Tibial nerve (tissue), 3 donors: ENCODE results near the gene PCDHB7.
"Not testable (repeated sequence)": the region's sequence is repeated elsewhere in the genome, so short reads cannot be mapped to it uniquely, and the experiment has no call there.

Source experiments
- POLR2A ChIP-seq, 2 donors: fragments of 450-650 bp; IDR thresholded peaks; one replicate each; pipeline ENCODE4 v1.6.1; 2017; ENCODE audit warnings: antibody characterized with exemption in 2 of 2, mild to moderate bottlenecking in 2 of 2, moderate library complexity in 2 of 2
- TF ChIP-seq, protein P1 (sequence below), 5 experiments: fragments of 200-600 bp in 3 of 5; fragments of 450-650 bp in 2 of 5; sonication (generic) in 3 of 5; IDR thresholded peaks; one replicate each; pipeline ENCODE4 v1.5.1; 2016 to 2019; ENCODE audit warnings: antibody characterized with exemption in 5 of 5, mild to moderate bottlenecking in 3 of 5, moderate library complexity in 2 of 5

DNA sequence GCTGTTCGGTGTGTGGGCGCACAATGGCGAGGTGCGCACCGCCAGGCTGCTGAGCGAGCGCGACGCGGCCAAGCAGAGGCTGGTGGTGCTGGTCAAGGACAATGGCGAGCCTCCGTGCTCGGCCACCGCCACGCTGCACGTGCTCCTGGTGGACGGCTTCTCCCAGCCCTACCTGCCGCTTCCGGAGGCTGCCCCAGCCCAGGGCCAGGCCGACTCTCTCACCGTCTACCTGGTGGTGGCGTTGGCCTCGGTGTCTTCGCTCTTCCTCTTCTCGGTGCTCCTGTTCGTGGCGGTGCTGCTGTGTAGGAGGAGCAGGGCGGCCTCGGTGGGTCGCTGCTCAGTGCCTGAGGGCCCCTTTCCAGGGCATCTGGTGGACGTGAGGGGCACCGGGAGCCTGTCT is 7.4 kb downstream of the PCDHB7 start:
- TF ChIP-seq, protein P1, sequence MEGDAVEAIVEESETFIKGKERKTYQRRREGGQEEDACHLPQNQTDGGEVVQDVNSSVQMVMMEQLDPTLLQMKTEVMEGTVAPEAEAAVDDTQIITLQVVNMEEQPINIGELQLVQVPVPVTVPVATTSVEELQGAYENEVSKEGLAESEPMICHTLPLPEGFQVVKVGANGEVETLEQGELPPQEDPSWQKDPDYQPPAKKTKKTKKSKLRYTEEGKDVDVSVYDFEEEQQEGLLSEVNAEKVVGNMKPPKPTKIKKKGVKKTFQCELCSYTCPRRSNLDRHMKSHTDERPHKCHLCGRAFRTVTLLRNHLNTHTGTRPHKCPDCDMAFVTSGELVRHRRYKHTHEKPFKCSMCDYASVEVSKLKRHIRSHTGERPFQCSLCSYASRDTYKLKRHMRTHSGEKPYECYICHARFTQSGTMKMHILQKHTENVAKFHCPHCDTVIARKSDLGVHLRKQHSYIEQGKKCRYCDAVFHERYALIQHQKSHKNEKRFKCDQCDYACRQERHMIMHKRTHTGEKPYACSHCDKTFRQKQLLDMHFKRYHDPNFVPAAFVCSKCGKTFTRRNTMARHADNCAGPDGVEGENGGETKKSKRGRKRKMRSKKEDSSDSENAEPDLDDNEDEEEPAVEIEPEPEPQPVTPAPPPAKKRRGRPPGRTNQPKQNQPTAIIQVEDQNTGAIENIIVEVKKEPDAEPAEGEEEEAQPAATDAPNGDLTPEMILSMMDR (IDR thresholded peaks at IDR 0.05): not testable (repeated sequence)
- not testable (repeated sequence) for TF ChIP-seq POLR2A (IDR thresholded peaks at IDR 0.05)
